Measurements from ENCODE around the gene CSRP1.

DNA sequence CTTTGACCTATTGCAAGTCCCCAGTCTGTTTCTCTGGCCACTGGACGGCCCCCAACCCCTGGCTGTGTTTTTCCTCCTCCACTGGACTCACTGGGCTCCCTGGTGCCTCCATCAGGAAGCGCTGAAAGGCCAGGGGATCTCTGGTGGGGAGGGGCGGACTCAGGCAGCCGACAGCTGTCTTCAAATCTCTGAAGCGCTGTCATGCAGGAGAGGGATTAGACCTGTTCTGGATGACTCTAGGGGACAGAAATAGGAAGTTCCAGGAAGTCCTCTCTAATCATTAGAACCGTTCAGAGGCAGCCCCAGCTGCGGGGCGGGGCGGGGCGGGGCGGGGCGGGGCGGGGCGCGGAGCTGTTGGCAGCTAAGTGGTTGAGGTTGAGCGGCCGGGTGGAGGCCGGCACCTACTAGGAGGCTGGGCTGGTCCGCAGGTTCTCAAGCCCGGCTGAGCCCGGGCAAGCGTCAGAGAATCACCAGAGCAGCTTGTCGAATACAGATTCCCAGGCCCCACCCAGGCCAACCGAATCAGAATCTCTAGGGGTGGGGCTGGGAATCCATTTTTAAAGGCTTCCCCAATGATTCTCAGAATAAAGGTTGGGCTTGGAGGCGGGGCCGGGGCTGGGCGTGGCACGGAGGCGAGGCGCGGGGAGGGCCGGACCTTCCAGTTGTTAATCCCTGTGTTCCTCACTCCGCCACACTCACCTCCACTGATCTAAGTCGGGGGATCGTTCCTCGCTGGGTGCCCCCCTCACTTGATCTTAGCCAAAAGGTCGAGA is 26.5 kb downstream of the CSRP1 start:
- no peak for TF ChIP-seq EZH2 (IDR thresholded peaks at IDR 0.05; ENCODE audit: low read depth, unreplicated experiment)
- TF ChIP-seq POLR2AphosphoS5 (IDR thresholded peaks at IDR 0.05; ENCODE audit: low read depth): peak; percentile 85
- TF ChIP-seq, protein P1, sequence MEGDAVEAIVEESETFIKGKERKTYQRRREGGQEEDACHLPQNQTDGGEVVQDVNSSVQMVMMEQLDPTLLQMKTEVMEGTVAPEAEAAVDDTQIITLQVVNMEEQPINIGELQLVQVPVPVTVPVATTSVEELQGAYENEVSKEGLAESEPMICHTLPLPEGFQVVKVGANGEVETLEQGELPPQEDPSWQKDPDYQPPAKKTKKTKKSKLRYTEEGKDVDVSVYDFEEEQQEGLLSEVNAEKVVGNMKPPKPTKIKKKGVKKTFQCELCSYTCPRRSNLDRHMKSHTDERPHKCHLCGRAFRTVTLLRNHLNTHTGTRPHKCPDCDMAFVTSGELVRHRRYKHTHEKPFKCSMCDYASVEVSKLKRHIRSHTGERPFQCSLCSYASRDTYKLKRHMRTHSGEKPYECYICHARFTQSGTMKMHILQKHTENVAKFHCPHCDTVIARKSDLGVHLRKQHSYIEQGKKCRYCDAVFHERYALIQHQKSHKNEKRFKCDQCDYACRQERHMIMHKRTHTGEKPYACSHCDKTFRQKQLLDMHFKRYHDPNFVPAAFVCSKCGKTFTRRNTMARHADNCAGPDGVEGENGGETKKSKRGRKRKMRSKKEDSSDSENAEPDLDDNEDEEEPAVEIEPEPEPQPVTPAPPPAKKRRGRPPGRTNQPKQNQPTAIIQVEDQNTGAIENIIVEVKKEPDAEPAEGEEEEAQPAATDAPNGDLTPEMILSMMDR (conservative IDR thresholded peaks at IDR 0.05; ENCODE audit: low read depth in 2 of 2): no peak; a peak in 1 of 4 replicates
- TF ChIP-seq, protein P2, sequence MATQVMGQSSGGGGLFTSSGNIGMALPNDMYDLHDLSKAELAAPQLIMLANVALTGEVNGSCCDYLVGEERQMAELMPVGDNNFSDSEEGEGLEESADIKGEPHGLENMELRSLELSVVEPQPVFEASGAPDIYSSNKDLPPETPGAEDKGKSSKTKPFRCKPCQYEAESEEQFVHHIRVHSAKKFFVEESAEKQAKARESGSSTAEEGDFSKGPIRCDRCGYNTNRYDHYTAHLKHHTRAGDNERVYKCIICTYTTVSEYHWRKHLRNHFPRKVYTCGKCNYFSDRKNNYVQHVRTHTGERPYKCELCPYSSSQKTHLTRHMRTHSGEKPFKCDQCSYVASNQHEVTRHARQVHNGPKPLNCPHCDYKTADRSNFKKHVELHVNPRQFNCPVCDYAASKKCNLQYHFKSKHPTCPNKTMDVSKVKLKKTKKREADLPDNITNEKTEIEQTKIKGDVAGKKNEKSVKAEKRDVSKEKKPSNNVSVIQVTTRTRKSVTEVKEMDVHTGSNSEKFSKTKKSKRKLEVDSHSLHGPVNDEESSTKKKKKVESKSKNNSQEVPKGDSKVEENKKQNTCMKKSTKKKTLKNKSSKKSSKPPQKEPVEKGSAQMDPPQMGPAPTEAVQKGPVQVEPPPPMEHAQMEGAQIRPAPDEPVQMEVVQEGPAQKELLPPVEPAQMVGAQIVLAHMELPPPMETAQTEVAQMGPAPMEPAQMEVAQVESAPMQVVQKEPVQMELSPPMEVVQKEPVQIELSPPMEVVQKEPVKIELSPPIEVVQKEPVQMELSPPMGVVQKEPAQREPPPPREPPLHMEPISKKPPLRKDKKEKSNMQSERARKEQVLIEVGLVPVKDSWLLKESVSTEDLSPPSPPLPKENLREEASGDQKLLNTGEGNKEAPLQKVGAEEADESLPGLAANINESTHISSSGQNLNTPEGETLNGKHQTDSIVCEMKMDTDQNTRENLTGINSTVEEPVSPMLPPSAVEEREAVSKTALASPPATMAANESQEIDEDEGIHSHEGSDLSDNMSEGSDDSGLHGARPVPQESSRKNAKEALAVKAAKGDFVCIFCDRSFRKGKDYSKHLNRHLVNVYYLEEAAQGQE (IDR thresholded peaks at IDR 0.05; ENCODE audit: unreplicated experiment): no peak
- TF ChIP-seq CREB1 (CRISPR knock-in tag; IDR thresholded peaks at IDR 0.05; ENCODE audit: low read depth): peak; percentile 58; the same call in 1 of the 2 replicates
- TF ChIP-seq, protein P3, sequence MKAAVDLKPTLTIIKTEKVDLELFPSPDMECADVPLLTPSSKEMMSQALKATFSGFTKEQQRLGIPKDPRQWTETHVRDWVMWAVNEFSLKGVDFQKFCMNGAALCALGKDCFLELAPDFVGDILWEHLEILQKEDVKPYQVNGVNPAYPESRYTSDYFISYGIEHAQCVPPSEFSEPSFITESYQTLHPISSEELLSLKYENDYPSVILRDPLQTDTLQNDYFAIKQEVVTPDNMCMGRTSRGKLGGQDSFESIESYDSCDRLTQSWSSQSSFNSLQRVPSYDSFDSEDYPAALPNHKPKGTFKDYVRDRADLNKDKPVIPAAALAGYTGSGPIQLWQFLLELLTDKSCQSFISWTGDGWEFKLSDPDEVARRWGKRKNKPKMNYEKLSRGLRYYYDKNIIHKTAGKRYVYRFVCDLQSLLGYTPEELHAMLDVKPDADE (IDR thresholded peaks at IDR 0.05): no peak
- TF ChIP-seq EZH2phosphoT487 (IDR thresholded peaks at IDR 0.05; ENCODE audit: unreplicated experiment): no peak
